ENCODE measurements around the gene BEGAIN.

DNA sequence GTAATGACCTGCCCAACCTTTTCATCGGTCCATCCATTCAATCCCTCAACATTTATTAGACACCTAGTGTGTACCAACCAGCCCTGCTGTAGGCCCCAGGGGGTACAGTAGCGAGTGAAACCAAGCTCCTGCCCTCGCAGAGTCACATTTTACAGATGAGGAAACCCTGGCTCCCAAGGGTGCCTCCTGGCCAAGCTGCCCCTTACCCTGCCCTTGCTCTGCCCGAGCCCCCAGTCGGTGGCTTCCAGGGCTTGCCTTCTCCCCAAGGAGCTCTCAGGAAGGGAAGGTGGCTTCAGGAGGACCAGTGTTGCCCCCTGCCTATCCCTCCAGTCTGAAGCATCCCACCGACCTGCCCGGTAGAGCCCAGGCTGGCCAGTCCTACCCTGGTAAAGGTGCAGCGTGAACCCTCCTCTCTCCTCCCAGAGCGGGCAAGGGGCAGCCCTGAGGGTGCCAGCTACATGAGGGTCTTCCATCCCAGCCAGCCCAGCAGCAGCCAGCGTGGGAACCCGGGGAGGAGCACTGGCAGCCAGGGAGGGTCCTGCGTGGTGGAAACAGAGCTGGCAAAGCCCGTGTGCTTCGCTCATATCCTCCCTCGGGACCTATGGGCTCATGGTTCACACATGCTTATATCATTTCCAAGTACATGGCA lies 670 bp upstream of the BEGAIN start:
- TF ChIP-seq CTCF (IDR thresholded peaks at IDR 0.05 in 4 of 5, conservative IDR thresholded peaks at IDR 0.05 in 1 of 5), result no peak
- TF ChIP-seq POLR2A (IDR thresholded peaks at IDR 0.05), result no peak

All from gastrocnemius medialis (tissue), 4 donors.